AG10803 (cell line): ENCODE results near the gene WSB1.
A peak's percentile ranks its signal among the peaks of the same experiment; 100 is the strongest.

Experiments
- DNase-seq: peaks from one replicate; pipeline ENCODE4 v3.0.0; 2010; ENCODE audit warnings: low read depth
- H3K4me3 ChIP-seq: 2 replicates; pipeline ENCODE4 v1.5.1; 2011; ENCODE audit warnings: mild to moderate bottlenecking, low read length, control low read depth
- TF ChIP-seq, protein P1 (sequence below): conservative IDR thresholded peaks from 2 replicates; pipeline ENCODE4 v1.5.1; 2011; ENCODE audit warnings: mild to moderate bottlenecking, low read length, control low read depth, inconsistent platforms

Gene WSB1

GRCh38 chr17:27352448-27353032, 58.6 kb downstream of the WSB1 start:
- H3K4me3 ChIP-seq: peak overlapping the region; percentile 63
- DNase-seq: no peak
- TF ChIP-seq, protein P1, sequence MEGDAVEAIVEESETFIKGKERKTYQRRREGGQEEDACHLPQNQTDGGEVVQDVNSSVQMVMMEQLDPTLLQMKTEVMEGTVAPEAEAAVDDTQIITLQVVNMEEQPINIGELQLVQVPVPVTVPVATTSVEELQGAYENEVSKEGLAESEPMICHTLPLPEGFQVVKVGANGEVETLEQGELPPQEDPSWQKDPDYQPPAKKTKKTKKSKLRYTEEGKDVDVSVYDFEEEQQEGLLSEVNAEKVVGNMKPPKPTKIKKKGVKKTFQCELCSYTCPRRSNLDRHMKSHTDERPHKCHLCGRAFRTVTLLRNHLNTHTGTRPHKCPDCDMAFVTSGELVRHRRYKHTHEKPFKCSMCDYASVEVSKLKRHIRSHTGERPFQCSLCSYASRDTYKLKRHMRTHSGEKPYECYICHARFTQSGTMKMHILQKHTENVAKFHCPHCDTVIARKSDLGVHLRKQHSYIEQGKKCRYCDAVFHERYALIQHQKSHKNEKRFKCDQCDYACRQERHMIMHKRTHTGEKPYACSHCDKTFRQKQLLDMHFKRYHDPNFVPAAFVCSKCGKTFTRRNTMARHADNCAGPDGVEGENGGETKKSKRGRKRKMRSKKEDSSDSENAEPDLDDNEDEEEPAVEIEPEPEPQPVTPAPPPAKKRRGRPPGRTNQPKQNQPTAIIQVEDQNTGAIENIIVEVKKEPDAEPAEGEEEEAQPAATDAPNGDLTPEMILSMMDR: no peak

DNA sequence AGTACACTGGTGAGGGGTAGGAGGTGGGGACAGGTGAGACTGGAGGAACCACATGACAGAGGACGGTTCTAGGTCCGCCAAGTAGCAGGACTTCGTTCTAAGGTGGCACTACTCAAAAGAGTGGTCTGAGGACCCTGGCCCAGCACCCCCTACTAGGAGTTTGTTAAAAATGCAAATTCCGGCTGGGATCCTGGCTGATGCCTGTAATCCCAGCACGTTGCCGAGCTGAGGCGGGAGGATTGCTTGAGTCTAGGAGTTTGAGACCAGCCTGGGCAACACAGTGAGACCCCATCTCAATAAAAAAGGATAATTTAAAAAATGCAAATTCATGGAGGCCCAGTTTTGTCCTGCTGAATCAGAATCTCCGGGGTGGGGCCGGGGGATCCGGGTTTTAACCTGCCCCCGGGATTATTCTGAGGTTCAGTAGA, 59.1 kb downstream of the WSB1 start:
- TF ChIP-seq, protein P1: no peak
- DNase-seq: no peak
- H3K4me3 ChIP-seq: peak overlapping the region; percentile 63

DNA sequence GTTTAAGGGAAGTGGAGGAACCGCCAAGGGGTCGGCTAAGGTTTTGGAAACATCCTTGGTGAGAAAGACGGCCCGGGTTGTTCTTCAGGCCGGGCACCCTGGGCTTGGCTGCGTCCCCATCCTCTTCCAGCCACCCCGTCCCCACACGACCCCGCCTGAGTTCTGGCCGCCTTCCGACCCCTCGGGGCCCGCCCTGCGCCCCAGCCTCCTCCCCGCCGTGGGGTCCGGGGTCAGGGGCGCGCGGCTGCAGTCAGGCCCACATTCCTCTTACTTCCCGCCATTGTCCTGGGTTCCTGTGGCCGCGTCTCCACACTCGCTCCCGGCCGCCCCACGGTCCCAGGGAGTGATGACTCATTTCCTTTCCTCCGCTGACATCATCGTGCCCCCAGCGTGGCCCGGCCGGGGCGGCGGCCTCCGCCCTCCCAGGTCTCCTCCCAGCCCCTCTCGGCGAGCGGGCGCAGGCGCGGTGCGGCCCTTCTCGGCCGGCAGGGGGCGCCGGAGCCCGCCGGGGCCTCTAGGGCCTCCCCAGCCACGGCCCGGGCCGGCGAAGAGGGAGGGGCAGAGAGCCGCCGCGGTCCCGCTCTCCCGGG, 59.6 kb downstream of the WSB1 start:
- peak; percentile 92 for DNase-seq
- H3K4me3 ChIP-seq: peak overlapping the region; percentile 66
- TF ChIP-seq, protein P1: peak; percentile 38

DNA sequence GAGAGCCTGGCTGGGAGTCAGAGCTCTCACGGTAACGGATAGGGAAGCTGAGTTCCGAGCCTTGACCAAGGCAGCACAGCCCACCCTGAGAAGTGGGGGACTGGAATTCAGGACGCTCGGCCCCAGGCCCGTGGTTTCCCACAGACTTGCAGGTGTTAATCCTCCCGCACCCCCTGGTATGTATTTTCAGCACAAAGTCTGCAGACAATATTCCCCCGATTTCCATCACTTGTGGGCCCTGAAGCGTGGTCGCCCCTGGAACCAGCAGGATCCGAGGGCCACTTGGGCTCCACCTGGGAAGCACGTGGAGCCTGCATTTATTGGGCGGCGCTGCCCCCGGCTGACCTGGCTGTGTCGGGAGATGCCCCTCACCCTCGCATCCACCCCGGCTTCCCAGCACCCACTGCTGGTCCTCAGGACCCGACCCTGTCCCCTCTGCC, 60.2 kb downstream of the WSB1 start:
- peak overlapping the region; percentile 66 for H3K4me3 ChIP-seq
- TF ChIP-seq, protein P1: no peak
- DNase-seq: no peak

DNA sequence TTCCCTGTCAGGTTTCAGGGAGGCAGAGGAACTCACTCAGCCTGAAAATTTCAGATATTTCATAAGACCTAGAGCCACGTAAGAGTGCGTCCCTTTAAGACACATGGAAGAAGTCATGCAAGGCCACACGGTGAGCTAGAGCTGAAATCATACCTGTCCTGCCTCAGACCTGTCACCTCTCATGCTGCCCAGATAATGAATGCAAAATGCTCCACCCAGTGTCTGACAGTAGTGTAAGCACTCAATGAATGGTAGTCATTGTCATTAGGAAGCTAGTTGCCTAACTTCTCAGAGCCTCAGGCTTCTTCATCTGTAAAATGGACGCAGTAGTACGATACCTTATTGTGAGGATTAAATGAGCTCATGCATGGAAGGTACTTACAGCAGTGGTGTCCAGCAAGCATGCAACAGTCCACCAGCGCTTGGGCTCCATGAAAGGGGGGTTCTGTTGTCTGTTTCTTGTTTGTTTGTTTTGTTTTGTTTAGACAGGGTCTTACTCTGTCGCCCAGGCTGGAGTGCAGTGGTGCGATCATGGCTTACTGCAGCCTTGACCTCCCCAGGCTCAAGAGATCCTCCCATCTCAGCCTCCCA, 60.7 kb downstream of the WSB1 start:
- TF ChIP-seq, protein P1: no peak
- DNase-seq: peak; percentile 23
- H3K4me3 ChIP-seq: no peak overlapping the region; the same call in 1 of the 2 replicates

- TF ChIP-seq, protein P1: no peak
- H3K4me3 ChIP-seq: no peak overlapping the region
- DNase-seq: no peak
Measured at GRCh38 chr17:27355419-27355818, 61.5 kb downstream of the WSB1 start.
